HG02571 (cell line): ENCODE results near the gene TIFAB.

Experiments used
- ATAC-seq: cut with Tn5 transposase; IDR thresholded peaks from one replicate; pipeline ENCODE4 v1.9.1; 2021; ENCODE audit warnings: mild to moderate bottlenecking, moderate library complexity; ENCODE audit not compliant: unreplicated experiment

The TIFAB gene

GRCh38 chr5:135444360-135444759 lies 7.8 kb downstream of the TIFAB start:
- ATAC-seq: no peak

- no peak for ATAC-seq
These were observed 8.8 kb downstream of the TIFAB start for GRCh38 chr5:135443161-135443960.

- ATAC-seq: no peak
These were observed 9.6 kb downstream of the TIFAB start for GRCh38 chr5:135442431-135443160.

GRCh38 chr5:135441919-135442318 lies 10.2 kb downstream of the TIFAB start:
- ATAC-seq: no peak

- ATAC-seq: no peak
These were observed 10.8 kb downstream of the TIFAB start for GRCh38 chr5:135441350-135441831.

GRCh38 chr5:135440916-135441315 lies 11.2 kb downstream of the TIFAB start:
- ATAC-seq: no peak

GRCh38 chr5:135439231-135440205 lies 12.6 kb downstream of the TIFAB start:
- no peak for ATAC-seq

- ATAC-seq: no peak
These were observed 13.4 kb downstream of the TIFAB start for GRCh38 chr5:135438636-135439221.

- no peak for ATAC-seq
These were observed 14.2 kb downstream of the TIFAB start for GRCh38 chr5:135437796-135438560.

GRCh38 chr5:135437422-135437795 lies 14.7 kb downstream of the TIFAB start:
- no peak for ATAC-seq

- no peak for ATAC-seq
These were observed 15.2 kb downstream of the TIFAB start for GRCh38 chr5:135436951-135437418.

GRCh38 chr5:135435467-135436330 lies 16.5 kb downstream of the TIFAB start:
- no peak for ATAC-seq

GRCh38 chr5:135434591-135435466 lies 17.3 kb downstream of the TIFAB start:
- ATAC-seq: no peak

GRCh38 chr5:135433681-135434426 lies 18.3 kb downstream of the TIFAB start:
- ATAC-seq: no peak

- no peak for ATAC-seq
These were observed 20.0 kb downstream of the TIFAB start for GRCh38 chr5:135432113-135432512.

GRCh38 chr5:135430135-135430437 lies 22.1 kb downstream of the TIFAB start:
- ATAC-seq: no peak
